GF-D8 (cell line): ENCODE results near the gene LRRC70.
"Not testable (repeated sequence)": the region's sequence is repeated elsewhere in the genome, so short reads cannot be mapped to it uniquely, and the experiment has no call there.

Source experiments
- DNase-seq: peaks from one replicate; lab custom pipeline; 2025; lab: John Stamatoyannopoulos, UW

The LRRC70 gene

DNA sequence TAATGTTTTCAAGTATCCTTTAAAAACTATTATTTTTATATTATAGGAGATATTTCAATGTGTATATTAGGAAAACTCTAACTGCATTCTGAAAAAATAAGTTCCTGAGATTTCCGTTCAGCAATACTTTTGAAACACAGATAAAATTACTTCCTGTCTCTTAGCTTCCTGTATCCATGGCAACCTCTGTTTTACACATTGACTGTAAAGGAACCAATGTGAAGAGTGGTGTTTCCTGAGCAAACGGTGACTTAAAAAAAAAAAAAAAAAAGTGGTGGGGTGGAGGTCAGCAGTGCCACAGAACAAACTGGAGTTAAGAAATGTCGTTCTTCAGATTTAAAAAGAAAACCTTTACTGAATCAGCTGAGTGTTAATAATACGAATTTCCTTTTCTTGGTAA lies at the start of gene LRRC70:
Gene LRRC70, plus strand, starts transcription at position 280 of the 400 bp plus-strand sequence. CDS start 620 bp downstream, outside the sequence.
- DNase-seq, result peak; percentile 98

GRCh38 chr5:62533597-62533996 lies 45.0 kb upstream of the LRRC70 start:
- DNase-seq, result no peak

DNA sequence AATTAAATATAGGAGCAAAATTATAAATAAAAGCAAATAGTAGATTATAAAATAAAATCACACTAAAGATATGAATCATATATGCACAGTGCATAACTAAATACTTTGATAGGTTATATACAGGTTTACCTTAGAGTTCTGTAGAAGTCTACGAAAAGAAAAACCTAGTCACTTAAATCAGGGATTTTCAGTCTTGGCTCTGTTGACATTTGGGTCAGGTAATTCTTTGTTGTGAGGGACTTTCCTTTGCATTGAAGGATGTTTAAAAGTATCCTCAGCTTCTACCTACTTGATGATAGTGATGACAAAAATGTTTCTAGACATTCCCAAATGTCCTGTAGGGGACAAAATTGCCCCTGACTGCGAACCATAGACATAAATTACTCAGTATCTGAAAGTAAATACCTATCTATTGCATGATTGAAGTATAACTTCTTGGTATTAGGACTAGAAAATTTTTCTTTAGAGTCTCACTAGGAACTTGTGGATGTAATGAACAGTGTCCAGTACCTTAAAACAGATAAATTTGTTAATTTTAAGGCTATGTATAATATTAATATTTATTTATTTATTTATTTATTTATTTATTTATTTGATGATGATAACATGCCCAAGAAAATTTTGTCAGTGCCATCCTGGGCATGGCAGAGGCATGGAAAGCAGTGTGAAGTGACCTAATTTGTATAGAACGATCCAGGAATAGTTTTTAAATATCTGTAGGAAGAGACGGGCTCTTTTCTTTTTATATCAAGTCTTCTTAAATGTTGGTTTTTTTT lies 44.0 kb upstream of the LRRC70 start:
- DNase-seq, result no peak

DNA sequence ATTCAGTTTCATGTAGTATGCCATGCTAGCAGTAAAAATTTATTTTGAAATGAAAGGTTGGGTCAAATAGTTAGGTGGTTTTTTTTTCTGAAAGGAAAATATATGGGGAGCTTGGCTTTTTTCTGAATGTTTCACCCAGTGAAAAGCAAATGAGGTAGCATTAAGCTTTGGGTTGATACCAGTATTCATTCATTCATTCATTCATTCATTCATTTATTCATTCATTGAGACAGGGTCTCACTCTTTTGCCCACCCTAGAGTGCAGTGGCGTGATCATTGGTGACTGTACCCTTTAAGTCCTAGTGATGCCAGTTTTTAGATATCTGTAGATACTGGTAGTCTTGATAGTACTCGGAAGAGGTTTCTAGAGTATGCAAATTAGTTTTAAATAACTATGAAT lies 42.4 kb upstream of the LRRC70 start:
- no peak for DNase-seq

DNA sequence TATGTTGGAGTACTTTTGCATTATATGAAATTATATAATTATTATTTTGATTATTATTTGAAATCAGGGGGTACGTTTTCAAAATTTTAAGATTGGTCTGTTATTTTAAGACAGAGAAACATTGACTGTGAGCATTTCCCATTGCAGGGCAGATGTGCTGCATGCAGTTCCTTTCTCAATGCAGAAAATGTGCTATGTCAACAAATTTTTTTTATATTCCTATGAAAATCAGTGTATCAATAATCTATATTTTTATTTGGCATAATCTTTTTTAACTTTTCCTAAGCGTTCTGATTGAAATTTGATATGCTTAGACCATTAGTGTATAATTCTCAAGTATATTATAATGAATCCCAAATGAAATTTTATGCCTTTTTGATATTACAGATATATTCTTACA lies 41.8 kb upstream of the LRRC70 start:
- DNase-seq, result no peak

DNA sequence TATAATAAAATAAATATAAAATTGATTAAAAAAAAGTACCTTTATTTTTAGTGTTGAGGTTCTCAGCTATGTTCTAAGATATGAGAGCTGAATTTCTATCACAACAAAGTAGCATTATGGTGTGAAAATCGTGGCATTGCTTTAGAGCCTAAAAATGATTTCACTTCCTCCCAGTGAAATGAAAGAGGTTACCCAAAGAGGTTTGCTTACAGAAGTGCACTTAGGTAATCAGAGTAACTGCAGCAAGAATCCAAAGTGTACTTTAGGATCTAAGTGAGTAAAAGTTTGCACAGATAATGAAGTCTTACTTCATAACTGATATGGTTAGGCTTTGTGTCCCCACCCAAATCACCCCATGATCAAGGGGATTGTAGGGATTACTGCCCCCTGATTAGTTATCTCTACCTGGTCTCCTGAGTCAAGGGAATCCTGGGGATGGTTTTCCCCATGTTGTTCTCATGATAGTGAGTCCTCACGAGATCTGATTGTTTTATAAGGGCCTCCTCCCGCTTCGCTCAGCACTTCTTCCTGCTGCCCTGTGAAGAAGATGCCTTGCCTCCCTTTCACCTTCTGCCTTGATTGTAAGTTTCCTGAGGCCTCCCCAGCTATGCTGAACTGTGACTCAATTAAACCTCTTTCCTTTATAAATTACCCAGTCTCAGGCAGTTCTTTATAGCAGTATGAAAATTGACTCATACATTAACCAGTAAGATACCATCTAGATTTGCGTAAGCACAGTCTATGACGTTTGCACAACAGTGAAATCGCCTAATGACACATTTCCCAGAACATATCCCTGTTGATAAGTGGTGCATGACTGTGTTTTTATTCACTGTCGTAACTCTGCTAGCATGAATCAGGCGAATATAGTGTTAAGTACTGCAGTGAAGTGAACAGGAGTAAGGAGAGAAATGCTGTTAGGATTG lies 40.3 kb upstream of the LRRC70 start:
- peak; percentile 36 for DNase-seq

- no peak for DNase-seq
These were observed 35.9 kb upstream of the LRRC70 start for GRCh38 chr5:62542720-62543119.

DNA sequence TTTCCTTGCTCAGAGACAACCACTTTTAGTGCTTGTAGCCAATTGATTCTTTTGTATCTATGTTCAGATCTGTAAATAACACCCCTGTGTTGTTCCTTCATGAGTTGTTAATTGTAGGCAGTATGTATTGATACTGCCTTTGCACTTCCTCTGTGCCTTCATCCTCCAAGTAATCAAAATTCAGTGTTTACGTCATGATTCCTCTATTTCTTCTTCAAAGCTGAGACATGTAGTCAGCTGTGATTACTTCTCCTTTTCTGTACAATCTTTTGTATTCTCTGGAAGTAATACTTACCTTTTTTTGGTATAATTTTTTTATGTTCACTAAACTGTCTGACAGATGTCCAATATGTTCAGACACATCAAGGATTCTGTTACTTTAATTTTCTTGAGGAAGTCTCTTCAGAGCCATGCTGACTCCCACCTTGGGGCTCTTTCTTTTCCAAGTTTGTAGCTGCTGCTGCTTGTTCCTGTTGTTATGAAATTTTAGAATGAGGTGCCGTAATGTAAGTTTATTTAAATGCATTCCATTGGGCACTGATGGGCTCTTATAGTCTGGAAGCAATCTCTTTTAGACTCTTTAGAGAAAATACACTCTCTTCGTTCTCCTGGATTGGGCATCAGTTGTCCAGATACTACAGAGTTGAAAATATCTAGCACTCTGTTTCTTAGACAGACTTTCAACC lies 30.5 kb upstream of the LRRC70 start:
- no peak for DNase-seq

DNA sequence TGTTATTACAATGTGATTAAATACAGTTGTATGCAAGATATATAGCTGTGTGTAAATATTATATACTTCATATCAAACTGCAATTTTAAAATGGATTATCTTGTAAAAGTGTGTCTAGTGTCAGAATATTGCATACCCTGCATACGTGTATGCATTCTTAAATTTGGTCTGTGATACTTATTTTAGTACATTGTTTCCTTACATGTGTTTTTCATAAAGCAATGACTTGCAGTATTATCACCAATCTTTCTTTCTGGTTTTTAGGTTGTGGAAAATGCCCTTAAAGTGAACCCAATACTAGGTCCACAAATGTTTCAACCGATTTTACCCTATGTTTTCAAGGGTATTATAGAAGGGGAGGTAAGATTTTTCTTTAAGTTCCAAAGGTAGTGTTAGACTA lies 28.5 kb upstream of the LRRC70 start:
- DNase-seq, result no peak

DNA sequence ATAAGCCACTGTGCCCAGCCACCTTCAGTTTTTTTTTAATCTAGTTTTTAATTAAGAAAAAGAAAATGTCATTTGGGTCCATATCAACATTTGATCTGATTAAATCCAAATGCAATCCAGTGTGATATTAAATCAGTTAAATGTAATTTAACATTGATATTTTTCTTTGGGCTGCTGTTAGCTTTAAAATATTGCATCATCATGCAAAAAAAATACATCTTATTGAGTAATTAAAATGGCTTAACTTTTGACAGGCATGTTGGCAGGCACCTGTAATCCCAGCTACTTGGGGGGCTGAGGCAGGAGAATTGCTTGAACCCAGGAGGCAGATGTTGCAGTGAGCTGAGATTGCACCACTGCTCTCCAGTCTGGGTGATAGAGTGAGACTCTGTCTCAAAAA lies 22.7 kb upstream of the LRRC70 start:
- no peak for DNase-seq

GRCh38 chr5:62558941-62559340 lies 19.7 kb upstream of the LRRC70 start:
- DNase-seq, result no peak

GRCh38 chr5:62560786-62561185 lies 17.8 kb upstream of the LRRC70 start:
- no peak for DNase-seq

GRCh38 chr5:62561896-62562295 lies 16.7 kb upstream of the LRRC70 start:
- no peak for DNase-seq

DNA sequence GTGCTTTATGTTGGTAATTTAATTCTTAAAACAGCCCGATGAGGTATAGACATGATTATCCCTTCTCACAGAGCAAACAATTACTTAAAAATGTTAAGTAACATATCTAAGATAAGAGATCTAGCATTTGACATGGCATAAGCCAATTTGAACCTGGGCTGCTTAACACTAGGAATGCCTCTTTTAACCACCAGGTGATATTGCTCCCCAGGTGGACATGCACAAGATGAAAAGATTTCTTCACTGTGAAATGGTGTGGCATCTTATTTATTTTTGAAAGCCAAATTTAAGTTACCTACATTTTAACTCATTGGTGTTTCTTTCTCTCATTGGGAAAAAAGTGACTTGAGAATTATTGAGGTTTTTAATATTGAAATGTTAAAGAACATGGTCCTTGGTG lies 15.8 kb upstream of the LRRC70 start:
- DNase-seq, result no peak

GRCh38 chr5:62564101-62564500 lies 14.5 kb upstream of the LRRC70 start:
- no peak for DNase-seq

DNA sequence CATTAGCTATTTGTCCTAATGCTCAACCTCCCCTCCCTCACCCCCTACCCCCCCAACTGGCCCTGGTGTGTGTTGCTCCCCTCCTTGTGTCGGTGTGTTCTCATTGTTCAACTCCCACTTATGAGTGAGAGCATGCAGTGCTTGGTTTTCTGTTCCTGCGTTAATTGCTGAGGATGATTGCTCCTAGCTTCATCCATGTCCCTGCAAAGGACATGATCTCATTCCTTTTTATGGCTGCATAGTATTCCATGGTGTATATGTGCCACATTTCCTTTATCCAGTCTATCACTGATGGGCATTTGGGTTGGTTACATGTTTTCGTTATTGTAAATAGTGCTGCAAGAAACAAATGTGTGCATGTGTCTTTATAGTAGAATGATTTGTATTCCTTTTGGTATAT lies 12.9 kb upstream of the LRRC70 start:
- DNase-seq, result not testable (repeated sequence)

GRCh38 chr5:62568143-62568542 lies 10.5 kb upstream of the LRRC70 start:
- no peak for DNase-seq

DNA sequence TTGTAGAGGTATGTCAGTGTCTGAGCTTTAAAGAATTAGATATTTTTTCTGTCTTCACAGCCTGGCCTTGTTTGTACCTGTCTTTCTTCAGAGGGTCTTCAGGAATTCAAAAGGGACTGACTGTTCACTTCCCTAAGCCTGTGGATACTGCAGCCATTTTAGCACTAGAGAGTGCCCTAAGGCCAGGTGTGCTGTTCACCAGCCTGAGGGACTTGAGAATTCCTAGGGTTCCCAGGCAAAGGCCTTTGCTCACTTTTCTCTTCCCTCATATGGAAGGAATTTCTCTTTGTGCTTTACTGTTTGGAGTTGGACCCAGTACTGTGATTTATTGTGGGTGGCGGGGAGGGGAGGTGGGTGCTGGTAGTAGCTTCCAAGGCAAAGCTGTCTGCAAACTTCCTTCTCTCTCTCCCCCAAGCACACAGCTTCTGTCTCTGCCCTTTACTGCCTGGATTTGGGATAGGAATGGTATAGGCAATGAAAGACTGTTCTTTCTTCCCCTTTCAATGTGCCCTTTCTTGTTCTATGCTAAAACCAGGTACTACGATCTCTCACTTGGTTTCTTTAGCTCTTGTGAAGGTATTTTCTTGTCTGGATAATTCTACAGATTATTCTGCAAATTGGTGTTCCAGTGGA lies 9.7 kb upstream of the LRRC70 start:
- no peak for DNase-seq

DNA sequence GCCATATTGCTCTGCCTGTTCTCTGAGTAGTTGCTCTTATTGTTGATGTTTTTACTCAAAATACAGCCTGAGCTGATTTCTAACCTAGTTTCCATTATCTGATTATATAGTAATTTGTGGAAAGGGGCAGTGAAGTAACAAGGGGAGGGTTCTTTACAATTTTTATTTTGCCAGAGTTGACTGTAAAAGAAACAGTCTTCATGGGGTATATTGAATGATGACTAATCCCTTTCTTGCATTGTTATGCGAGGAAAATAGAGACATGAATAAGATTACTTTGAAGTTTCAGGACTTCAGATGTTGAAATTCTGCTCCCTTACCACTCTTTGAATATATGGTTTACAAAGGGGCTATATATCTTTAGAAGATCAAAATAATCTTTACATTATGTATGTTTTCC lies 9.1 kb upstream of the LRRC70 start:
- DNase-seq, result no peak

DNA sequence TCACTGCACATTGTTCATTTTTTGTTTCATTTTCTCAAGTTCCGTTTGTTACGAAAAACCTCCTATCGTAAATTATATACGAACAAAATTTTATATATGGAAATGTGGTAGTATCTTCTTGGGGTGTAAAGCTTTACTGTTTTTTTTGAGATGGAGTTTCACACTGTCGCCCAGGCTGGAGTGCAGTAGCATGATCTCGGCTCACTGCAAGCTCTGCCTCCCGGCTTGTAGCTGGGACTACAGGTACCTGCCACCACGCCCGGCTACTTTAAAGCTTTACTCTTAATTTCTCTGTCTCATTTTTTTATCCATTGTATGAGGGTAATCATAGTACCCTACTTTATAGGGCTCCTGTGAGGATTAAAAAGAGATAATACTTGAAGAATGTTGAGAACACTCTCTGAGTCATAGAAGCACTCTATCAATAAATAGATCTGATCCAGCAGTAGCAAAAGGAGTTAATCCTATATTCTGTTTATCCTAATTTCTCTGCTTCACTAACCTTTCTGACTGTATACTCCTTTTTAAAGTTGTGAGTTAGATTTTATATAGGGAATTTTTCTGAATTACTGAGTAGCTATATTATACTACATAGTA lies 5.6 kb upstream of the LRRC70 start:
- no peak for DNase-seq

- DNase-seq, result no peak
These were observed 4.0 kb upstream of the LRRC70 start for GRCh38 chr5:62574599-62574998.

GRCh38 chr5:62575066-62575465 lies 3.6 kb upstream of the LRRC70 start:
- no peak for DNase-seq
